ENCODE results near the gene ZCCHC10. TPM values are rescaled to one million over a fixed set of nuclear protein-coding genes. Genes with fewer than 3 reads are reported as not detected.

Gene ZCCHC10
- total and polyA plus RNA-seq, 4 donors: 5.1 to 24.2 (median 9.8) TPM

GRCh38 chr5:133075572-133076536, 49.5 kb upstream of the ZCCHC10 start:
- H3K4me3 ChIP-seq (ENCODE audit: low read depth in 1 of 3, low read length in 3 of 3): no peak overlapping the region
- H3K9me3 ChIP-seq (ENCODE audit: control insufficient read depth in 4 of 4, low read length in 3 of 4): no peaks in the 10 kb centered on the region
- 92% methylated on average over 7 of the region's 7 CpGs for WGBS
- DNase-seq (ENCODE audit: low spot score): no peak
- no peak overlapping the region for H3K9ac ChIP-seq (ENCODE audit: low read depth in 1 of 2, low read length in 2 of 2)
- TF ChIP-seq TAF1 (conservative IDR thresholded peaks at IDR 0.05) (no peak), ZBTB33 (IDR thresholded peaks at IDR 0.05) (no peak), HNF4G (IDR thresholded peaks at IDR 0.05) (peak; percentile 56), GABPA (IDR thresholded peaks at IDR 0.05 in 1 of 2, conservative IDR thresholded peaks at IDR 0.05 in 1 of 2) (no peak), HNF4A (conservative IDR thresholded peaks at IDR 0.05) (peak; percentile 66 to 88), SP1 (IDR thresholded peaks at IDR 0.05) (peak; percentile 46), RAD21 (IDR thresholded peaks at IDR 0.05) (peak in 1 of 2 donors; percentile 25), MAX (IDR thresholded peaks at IDR 0.05) (no peak)
- H3K27me3 ChIP-seq (ENCODE audit: control insufficient read depth in 4 of 4, insufficient read depth in 4 of 4, low read length in 3 of 4): no peaks in the 10 kb centered on the region
- H3K36me3 ChIP-seq (ENCODE audit: control insufficient read depth in 4 of 4, insufficient read depth in 3 of 4, low read depth in 1 of 4, low read length in 3 of 4): peaks cover 6 to 30% (median 22%) of the 10 kb centered on the region in 4 donors
- no peak overlapping the region for H3K27ac ChIP-seq (ENCODE audit: low read depth in 1 of 2, low read length in 2 of 2)
- H3K4me1 ChIP-seq (ENCODE audit: control insufficient read depth in 4 of 4, insufficient read depth in 4 of 4, low read length in 3 of 4): peaks cover 0 to 9% (median 3%) of the 10 kb centered on the region in 4 donors

GRCh38 chr5:133072021-133072420, 45.7 kb upstream of the ZCCHC10 start:
- peaks cover 0 to 9% (median 3%) of the 10 kb centered on the region in 4 donors for H3K4me1 ChIP-seq (ENCODE audit: control insufficient read depth in 4 of 4, insufficient read depth in 4 of 4, low read length in 3 of 4)
- no peaks in the 10 kb centered on the region for H3K27me3 ChIP-seq (ENCODE audit: control insufficient read depth in 4 of 4, insufficient read depth in 4 of 4, low read length in 3 of 4)
- H3K9me3 ChIP-seq (ENCODE audit: control insufficient read depth in 4 of 4, low read length in 3 of 4): no peaks in the 10 kb centered on the region
- TF ChIP-seq FOXA1 (IDR thresholded peaks at IDR 0.05) (no peak), GABPA (IDR thresholded peaks at IDR 0.05 in 1 of 2, conservative IDR thresholded peaks at IDR 0.05 in 1 of 2) (no peak), SP1 (IDR thresholded peaks at IDR 0.05) (no peak), TAF1 (conservative IDR thresholded peaks at IDR 0.05) (no peak), HNF4G (IDR thresholded peaks at IDR 0.05) (no peak), CTCF (IDR thresholded peaks at IDR 0.05; ENCODE audit: low read depth, low read length, missing input control) (no peak), RAD21 (IDR thresholded peaks at IDR 0.05) (no peak), YY1 (IDR thresholded peaks at IDR 0.05) (no peak)
- no peak overlapping the region for H3K4me3 ChIP-seq (ENCODE audit: low read depth in 1 of 3, low read length in 3 of 3)
- H3K27ac ChIP-seq (ENCODE audit: low read depth in 1 of 2, low read length in 2 of 2): no peak overlapping the region
- no peak overlapping the region for H3K9ac ChIP-seq (ENCODE audit: low read depth in 1 of 2, low read length in 2 of 2)
- DNase-seq (ENCODE audit: low spot score): no peak
- peaks cover 8 to 50% (median 39%) of the 10 kb centered on the region in 4 donors for H3K36me3 ChIP-seq (ENCODE audit: control insufficient read depth in 4 of 4, insufficient read depth in 3 of 4, low read depth in 1 of 4, low read length in 3 of 4)
- WGBS: 97% methylated on average over 4 of the region's 4 CpGs

GRCh38 chr5:133066045-133066444, 39.7 kb upstream of the ZCCHC10 start:
- Histone ChIP-seq H3K27me3 (ENCODE audit: control insufficient read depth in 4 of 4, insufficient read depth in 4 of 4, low read length in 3 of 4) (no peaks in the 10 kb centered on the region), H3K36me3 (ENCODE audit: control insufficient read depth in 4 of 4, insufficient read depth in 3 of 4, low read depth in 1 of 4, low read length in 3 of 4) (peaks cover 8 to 34% (median 28%) of the 10 kb centered on the region in 4 donors), H3K4me1 (ENCODE audit: control insufficient read depth in 4 of 4, insufficient read depth in 4 of 4, low read length in 3 of 4) (peaks cover 0 to 10% (median 6%) of the 10 kb centered on the region in 4 donors), H3K4me3 (ENCODE audit: low read depth in 1 of 3, low read length in 3 of 3) (no peak overlapping the region), H3K27ac (ENCODE audit: low read depth in 1 of 2, low read length in 2 of 2) (no peak overlapping the region), H3K9me3 (ENCODE audit: control insufficient read depth in 4 of 4, low read length in 3 of 4) (no peaks in the 10 kb centered on the region), H3K9ac (ENCODE audit: low read depth in 1 of 2, low read length in 2 of 2) (no peak overlapping the region)
- no peak for DNase-seq (ENCODE audit: low spot score)
- 97% methylated on average over 2 of the region's 2 CpGs for WGBS
- TF ChIP-seq JUND (IDR thresholded peaks at IDR 0.05) (no peak), GABPA (IDR thresholded peaks at IDR 0.05 in 1 of 2, conservative IDR thresholded peaks at IDR 0.05 in 1 of 2) (no peak), YY1 (IDR thresholded peaks at IDR 0.05) (no peak), RAD21 (IDR thresholded peaks at IDR 0.05) (no peak), HNF4A (conservative IDR thresholded peaks at IDR 0.05) (no peak), HNF4G (IDR thresholded peaks at IDR 0.05) (no peak)

Measured in liver (tissue), 9 donors.